ENCODE measurements around the gene CRYGC.
"Not testable (repeated sequence)": the region's sequence is repeated elsewhere in the genome, so short reads cannot be mapped to it uniquely, and the experiment has no call there.

DNA sequence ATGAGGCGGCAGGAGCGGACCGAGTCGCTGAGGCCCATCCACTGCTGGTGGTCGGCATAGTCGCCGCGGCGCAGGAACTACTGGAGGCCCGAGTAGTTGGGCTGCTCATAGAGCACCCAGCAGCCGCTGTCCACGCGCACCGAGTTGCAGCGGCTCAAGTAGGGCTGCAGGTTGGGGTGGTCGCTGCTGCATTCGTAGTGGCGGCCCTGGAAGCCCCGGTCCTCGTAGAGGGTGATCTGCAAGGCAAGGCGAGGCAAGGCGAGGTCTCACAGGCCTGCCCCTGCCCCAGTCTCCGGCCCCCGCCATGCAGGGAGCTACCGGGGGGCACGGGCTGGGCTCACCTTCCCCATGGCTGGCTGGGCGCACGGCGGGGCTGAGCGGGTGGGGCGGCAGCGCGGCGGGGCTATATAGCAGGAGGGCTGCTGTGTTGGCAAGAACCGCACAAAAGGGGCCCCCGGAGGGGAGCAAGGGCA is 17.3 kb downstream of the CRYGC start:
- TF ChIP-seq EZH2 (IDR thresholded peaks at IDR 0.05; ENCODE audit: insufficient read depth, low read length) = not testable (repeated sequence)
- TF ChIP-seq, protein P1, sequence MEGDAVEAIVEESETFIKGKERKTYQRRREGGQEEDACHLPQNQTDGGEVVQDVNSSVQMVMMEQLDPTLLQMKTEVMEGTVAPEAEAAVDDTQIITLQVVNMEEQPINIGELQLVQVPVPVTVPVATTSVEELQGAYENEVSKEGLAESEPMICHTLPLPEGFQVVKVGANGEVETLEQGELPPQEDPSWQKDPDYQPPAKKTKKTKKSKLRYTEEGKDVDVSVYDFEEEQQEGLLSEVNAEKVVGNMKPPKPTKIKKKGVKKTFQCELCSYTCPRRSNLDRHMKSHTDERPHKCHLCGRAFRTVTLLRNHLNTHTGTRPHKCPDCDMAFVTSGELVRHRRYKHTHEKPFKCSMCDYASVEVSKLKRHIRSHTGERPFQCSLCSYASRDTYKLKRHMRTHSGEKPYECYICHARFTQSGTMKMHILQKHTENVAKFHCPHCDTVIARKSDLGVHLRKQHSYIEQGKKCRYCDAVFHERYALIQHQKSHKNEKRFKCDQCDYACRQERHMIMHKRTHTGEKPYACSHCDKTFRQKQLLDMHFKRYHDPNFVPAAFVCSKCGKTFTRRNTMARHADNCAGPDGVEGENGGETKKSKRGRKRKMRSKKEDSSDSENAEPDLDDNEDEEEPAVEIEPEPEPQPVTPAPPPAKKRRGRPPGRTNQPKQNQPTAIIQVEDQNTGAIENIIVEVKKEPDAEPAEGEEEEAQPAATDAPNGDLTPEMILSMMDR (IDR thresholded peaks at IDR 0.05; ENCODE audit: insufficient read depth, low read depth, low read length) = not testable (repeated sequence)

Data from astrocyte (in vitro differentiated cells and primary cell).